GM10266 (cell line): ENCODE results near the gene SPRYD7.

ENCODE experiments used
- DNase-seq: peaks from one replicate; pipeline ENCODE4 v3.0.0; 2012; ENCODE audit errors: extremely low spot score
- TF ChIP-seq, protein P1 (sequence below): IDR thresholded peaks from 2 replicates; pipeline ENCODE4 v1.5.1; 2012; ENCODE audit warnings: mild to moderate bottlenecking, low read depth; ENCODE audit not compliant: control insufficient read depth, insufficient read depth; ENCODE audit errors: missing control alignments

The SPRYD7 gene

DNA sequence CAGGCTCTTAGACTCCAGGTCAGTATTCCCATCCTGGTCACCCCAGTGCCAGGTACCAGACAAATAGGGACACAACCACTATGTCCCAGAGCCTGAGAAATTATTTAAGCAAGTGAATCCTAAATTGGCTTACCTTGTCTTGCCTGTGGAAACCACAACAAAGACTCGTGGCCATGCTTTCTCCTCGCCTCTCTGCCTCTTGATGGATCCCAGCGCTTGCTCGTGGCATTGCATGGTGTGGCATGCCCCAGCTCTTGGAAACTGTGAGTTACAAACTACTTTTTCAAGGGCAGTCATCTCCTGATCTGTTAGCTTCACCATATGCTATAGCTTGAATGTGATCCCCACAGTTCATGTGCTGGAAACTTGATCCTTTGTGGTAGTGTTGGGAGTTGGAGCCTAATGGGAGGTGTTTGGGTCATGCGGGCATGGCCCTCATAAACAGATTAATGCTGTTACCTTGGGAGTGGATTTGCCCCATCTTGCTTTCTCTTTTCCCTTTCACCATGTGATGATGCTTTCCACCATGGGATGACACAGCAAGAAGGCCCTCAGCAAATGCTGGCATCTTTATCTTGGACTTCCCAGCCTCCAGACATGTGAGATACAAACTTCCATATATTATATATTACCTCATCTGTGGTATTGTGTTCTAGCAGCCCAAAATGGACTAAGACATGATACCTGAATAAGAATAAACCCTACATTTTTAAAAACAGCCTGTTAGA is 31.2 kb downstream of the SPRYD7 start:
- TF ChIP-seq, protein P1, sequence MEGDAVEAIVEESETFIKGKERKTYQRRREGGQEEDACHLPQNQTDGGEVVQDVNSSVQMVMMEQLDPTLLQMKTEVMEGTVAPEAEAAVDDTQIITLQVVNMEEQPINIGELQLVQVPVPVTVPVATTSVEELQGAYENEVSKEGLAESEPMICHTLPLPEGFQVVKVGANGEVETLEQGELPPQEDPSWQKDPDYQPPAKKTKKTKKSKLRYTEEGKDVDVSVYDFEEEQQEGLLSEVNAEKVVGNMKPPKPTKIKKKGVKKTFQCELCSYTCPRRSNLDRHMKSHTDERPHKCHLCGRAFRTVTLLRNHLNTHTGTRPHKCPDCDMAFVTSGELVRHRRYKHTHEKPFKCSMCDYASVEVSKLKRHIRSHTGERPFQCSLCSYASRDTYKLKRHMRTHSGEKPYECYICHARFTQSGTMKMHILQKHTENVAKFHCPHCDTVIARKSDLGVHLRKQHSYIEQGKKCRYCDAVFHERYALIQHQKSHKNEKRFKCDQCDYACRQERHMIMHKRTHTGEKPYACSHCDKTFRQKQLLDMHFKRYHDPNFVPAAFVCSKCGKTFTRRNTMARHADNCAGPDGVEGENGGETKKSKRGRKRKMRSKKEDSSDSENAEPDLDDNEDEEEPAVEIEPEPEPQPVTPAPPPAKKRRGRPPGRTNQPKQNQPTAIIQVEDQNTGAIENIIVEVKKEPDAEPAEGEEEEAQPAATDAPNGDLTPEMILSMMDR, result no peak
- no peak for DNase-seq

DNA sequence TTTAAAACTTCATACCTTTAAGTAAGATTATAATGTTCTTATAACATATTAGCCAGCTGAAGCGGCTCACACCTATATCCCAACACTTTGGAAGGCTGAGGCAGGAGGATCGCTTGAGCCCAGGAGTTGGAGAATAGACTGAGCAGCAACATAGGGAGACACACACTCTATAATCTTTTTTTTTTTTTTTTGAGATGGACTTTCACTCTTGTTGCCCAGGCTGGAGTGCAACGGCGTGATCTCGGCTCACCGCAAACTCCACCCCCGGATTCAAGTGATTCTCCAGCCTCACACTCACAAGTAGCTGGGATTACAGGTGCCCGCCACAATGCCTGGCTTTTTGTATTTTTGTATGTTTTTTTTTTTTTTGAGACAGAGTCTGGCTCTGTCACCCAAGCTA is 37.3 kb downstream of the SPRYD7 start:
- TF ChIP-seq, protein P1, result no peak
- no peak for DNase-seq

DNA sequence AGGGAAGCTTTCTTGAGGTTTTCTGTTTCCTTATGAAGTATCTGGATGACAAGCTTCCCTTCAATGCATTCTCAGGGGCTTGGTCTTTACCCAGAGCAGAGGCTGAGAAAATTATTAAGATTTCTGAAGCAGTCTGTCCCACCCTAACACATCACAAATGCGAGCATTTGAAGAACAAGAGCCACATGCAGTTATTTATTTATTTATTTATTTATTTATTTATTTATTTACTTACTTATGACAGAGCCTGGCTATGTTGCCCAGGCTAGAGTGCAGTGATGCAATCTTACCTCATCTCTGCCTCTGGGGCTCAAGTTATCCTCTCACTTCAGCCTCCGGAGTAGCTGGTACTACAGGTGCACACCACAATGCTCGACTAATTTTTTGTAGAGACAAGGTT is 38.4 kb downstream of the SPRYD7 start:
- TF ChIP-seq, protein P1, result no peak

DNA sequence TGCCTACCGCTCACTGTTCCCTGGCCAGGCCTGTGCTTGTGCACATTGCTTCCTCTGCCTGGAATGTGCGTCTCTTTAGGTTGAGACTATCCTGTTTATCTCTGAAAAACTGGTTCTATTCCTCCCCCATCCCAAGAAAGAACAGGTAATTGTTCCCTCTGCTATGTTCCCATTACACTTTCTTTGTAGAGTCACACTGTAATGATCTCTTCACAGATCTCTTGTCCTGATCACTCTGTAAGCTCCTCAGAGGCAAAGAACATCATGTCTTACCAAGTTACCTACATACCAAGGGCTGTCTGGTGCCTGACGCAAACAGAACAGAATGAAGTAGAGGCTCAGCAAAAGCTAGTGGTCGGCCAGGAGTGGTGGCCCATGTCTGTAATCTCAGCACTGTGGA is 40.3 kb downstream of the SPRYD7 start:
- DNase-seq, result no peak
- TF ChIP-seq, protein P1, result no peak

More for the DNA sequence above, 38.4 kb downstream of the SPRYD7 start:
- DNase-seq, result no peak

DNA sequence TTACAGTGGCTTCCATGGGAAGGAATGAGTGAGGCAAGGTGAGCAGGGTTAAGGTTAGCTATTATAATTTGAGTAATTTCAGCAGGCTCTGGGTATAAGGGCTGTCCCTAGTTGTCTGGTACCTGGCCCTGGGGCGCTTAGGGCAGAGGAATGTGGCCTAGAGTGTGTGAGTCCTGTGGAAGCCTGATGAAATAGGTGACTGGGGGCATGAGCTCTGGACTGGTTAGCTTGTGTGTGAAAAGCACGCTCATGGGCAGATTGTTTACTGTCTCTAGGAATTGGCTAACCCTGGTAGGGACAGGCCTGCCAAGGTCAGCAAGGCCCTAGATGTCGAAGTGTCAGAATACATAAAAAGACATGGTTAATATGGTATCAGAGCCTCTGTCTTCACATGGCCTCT is 42.5 kb downstream of the SPRYD7 start:
- TF ChIP-seq, protein P1, result no peak
- no peak for DNase-seq

DNA sequence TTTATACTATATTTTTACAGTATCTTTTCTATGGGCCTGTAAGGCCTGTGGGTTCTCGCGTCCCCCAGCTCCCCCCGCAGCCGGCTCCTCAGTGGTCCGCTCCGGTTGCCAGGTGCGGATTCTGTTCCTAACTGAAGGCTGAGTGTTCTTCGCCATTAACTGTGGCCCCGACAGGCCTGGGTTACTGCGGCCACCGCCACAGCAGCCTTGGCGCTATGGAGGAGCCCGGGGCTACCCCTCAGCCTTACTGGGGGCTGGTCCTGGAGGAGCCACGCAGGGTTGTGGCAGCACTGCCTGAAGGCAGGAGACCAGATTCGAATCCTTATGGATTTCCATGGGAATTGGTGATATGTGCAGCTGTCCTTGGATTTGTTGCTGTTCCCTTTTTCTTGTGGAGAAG is 45.8 kb downstream of the SPRYD7 start:
- TF ChIP-seq, protein P1, result no peak

DNA sequence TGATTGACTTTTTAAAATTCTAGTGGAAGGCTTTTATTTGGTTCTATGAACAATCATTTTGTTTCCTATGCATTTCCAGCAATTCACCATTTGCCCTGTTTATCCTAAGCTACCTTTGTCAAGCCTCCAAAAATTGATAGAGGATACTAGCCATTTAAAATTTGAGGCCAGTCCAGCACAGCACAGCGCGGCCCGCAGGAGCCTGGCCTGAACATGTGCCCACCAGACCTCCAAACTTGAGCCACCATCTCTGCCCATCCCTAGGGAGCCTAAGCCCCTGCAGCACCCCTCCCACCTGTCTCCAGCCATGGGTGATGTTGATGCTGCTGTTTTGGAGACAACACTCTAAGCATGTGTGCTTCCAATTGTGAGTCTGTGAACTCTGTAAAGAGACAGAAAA is 57.5 kb downstream of the SPRYD7 start:
- DNase-seq, result no peak
- TF ChIP-seq, protein P1, result no peak

More for the DNA sequence above, 45.8 kb downstream of the SPRYD7 start:
- no peak for DNase-seq
